Measurements from ENCODE around the gene BOLA2.
"Not testable (repeated sequence)": the region's sequence is repeated elsewhere in the genome, so short reads cannot be mapped to it uniquely, and the experiment has no call there.

The BOLA2 gene

GRCh38 chr16:29454269-29454668 is at the start of gene BOLA2, which contains the start of gene SLX1B:
Gene BOLA2 (minus strand): TSS chr16:29454351. CDS start chr16:29454253, 98 bp downstream.
Gene SLX1B (plus strand): TSS chr16:29454533.
- DNase-seq: not testable (repeated sequence)

DNA sequence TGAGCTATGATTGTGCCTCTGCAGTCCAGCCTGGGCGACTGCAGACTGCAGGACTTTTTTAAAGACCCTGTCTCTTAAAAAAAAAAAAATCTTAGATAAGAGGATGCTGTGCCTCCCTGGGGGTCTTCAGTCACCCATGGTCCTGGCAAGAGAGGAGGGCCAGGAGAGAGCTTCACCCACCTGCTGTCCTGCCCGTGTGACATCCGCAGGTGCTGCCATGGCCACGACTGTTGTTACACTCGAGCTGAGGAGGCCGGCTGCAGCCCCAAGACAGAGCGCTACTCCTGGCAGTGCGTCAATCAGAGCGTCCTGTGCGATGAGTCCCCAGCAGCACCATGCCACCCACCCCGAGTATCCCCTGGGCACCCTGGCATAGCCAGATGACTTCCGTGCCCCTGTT is 28.1 kb upstream of the BOLA2 start:
- DNase-seq: not testable (repeated sequence)

DNA sequence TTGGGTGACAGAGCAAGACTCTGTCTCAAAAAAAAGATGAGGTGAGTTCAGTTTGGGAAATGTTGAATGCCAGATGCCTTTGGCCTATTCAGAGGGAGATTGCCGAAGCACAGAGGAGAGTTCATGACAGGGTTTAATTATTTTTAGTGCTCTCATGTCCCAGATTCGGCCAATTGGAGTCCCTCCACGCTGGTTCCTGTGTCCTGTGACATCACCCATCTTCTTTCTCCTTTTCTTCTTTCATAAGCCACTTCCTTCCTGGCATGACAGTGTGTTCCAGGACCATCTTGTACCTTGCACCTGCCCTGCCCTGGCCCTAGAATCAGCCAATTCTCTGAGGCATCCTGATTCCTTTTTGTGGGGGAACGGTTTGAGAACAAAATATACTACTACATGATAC is 17.9 kb upstream of the BOLA2 start:
- not testable (repeated sequence) for DNase-seq

DNA sequence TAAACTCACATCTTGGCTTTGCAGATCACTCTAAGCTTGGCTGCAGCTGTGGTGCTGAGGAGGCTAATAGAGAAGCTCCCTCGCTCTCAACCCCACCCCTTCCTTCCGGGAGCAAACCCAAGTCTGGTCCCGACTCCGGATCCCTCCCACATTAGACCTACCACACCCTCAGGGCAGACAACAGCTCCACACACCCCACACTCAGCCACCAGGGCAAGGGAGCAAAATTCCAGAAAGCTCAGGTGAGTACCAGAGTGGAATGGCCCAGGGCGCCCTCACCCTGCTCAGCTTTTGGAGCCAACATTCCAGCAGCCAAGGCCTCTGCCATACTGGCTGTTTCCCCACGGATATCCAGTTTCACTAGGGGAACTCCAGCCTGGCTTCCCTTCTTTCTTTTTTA is 15.5 kb upstream of the BOLA2 start:
- DNase-seq: not testable (repeated sequence)

DNA sequence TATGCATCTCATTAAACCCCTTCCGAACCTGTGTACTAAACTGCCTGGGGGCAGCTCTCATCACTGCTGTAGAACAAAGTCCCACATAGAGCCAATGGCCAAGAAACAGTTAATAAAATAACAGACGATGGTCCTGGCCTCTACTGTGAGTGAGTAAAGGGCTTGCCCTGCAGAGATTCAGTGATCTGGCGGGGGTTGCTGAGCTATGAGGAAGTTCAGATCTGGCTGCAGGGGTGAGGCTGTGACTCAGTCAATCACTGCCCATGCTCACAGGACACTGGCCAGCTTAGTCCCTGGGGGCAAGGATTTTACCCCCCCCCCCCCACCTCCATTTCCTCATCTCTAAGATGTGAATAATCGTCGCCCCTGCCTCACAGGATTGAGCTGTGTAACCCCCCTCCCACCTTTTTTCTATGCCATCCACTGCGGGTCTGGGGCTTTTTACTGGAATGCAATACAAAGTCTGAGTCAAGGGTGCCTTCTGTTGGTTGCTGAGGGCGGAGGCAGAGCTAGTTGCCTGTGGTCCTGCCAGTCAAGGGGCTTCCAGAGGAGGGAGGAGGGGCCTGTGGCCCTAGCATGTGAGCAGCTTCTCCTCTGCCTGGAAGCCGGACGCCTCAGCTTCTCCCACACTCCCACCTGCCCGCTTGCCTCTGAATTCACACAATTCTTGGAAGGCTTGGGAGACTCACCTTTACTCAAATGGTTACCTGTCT is 13.7 kb upstream of the BOLA2 start:
- not testable (repeated sequence) for DNase-seq

GRCh38 chr16:29466904-29467303 is 12.8 kb upstream of the BOLA2 start:
- DNase-seq: not testable (repeated sequence)

- DNase-seq: not testable (repeated sequence)
Measured at GRCh38 chr16:29465985-29466824, 12.1 kb upstream of the BOLA2 start.

- not testable (repeated sequence) for DNase-seq
Measured at GRCh38 chr16:29460647-29461030, 6.5 kb upstream of the BOLA2 start.

- DNase-seq: not testable (repeated sequence)
Measured at GRCh38 chr16:29459706-29460646, 5.8 kb upstream of the BOLA2 start, which contains the start of gene SULT1A4. Gene SULT1A4 (plus strand): TSS chr16:29459913. CDS start chr16:29461386, 1,473 bp downstream.

DNA sequence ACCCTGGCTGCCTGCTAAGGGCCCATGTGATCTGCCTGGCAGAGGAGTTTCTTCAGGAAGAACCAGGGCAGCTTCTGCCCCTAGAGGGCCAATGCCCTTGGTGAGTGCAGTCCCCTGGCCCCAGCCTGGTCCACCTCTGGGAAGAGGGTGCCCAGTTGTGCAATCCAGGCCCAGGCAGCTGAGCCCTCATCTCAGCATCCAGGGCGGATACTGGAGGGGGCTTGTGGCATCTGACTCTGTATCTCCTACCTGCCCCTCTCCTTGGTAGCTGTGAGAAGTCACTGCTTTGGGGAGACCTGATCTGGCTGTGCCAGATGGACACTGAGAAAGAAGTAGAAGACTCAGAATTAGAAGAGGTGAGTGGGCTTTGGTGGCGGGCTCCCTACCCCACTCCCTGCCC is 3.5 kb upstream of the BOLA2 start:
- not testable (repeated sequence) for DNase-seq

DNA sequence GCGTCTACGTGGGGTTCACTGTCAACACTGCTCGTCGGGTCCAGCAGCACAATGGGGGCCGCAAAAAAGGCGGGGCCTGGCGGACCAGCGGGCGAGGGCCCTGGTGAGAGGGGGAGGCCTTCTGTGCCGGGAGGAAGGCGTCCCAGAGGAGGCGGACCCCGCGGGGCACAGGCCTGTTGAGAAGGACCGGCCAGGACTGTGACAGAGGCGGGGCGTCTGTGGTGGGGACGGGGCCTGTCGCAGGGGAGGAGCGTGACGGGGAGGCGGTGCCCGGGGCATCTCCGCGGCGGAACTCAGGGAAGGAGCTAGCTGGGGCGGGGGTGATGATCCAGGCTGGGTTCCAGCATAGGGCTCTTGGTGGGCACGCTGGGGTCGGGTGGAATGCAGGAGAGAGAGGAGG is 677 bp upstream of the BOLA2 start:
- not testable (repeated sequence) for DNase-seq

GRCh38 chr16:29453754-29454153 is 397 bp downstream of the BOLA2 start:
- DNase-seq: not testable (repeated sequence)

- not testable (repeated sequence) for DNase-seq
Measured at GRCh38 chr16:29425390-29425789, 28.8 kb downstream of the BOLA2 start.

DNA sequence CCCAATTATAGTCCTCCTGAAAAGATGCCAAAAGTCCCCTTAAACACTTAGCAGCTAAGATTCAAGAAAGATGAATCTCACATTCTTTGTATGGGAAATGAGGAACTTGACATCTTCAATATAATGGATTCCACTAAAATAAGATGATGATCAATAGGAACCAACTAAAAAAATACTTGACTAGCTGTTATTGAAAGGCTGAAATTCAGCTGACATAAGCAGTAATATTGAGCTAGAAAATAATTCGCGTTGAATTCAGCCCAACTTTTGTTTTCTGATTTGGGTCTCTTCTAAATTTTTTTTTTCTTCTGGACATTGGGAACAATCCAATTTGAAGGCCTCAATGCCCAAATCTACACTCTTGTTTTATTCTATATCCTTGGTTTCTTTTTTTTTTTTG is 30.6 kb downstream of the BOLA2 start:
- DNase-seq: not testable (repeated sequence)

GRCh38 chr16:29405249-29405648 is 48.9 kb downstream of the BOLA2 start:
- DNase-seq: not testable (repeated sequence)
